Endothelial cell (in vitro differentiated cells): ENCODE data around the gene TSSK3. TPM values are rescaled to one million over a fixed set of nuclear protein-coding genes. Genes with fewer than 3 reads are reported as not detected.

Experiments used
- DNase-seq: peaks from one replicate; pipeline ENCODE4 v3.0.0; 2021; ENCODE audit warnings: low spot score
- H3K27ac Mint-ChIP-seq: one replicate; pipeline ENCODE4 v1.8.0; 2021; ENCODE audit warnings: mixed read lengths, inconsistent platforms; ENCODE audit not compliant: unreplicated experiment
- H3K27me3 Mint-ChIP-seq: one replicate; pipeline ENCODE4 v1.8.0; 2021; ENCODE audit warnings: mild to moderate bottlenecking, moderate library complexity, mixed read lengths, inconsistent platforms; ENCODE audit not compliant: unreplicated experiment
- H3K36me3 Mint-ChIP-seq: one replicate; pipeline ENCODE4 v1.8.0; 2021; ENCODE audit warnings: mild to moderate bottlenecking, low read depth, mixed read lengths, inconsistent platforms; ENCODE audit not compliant: unreplicated experiment
- H3K4me1 Mint-ChIP-seq: one replicate; pipeline ENCODE4 v1.8.0; 2021; ENCODE audit warnings: mild to moderate bottlenecking, mixed read lengths, inconsistent platforms; ENCODE audit not compliant: unreplicated experiment
- H3K4me3 Mint-ChIP-seq: one replicate; pipeline ENCODE4 v1.8.0; 2021; ENCODE audit warnings: mild to moderate bottlenecking, mixed read lengths, inconsistent platforms; ENCODE audit not compliant: unreplicated experiment
- H3K9me3 Mint-ChIP-seq: one replicate; pipeline ENCODE4 v1.8.0; 2021; ENCODE audit warnings: mixed read lengths, inconsistent platforms; ENCODE audit not compliant: unreplicated experiment
- CTCF ChIP-seq: fragments of 200-600 bp; sonication (generic); IDR thresholded peaks from one replicate; pipeline ENCODE4 v1.5.0; 2021; ENCODE audit warnings: antibody characterized with exemption; ENCODE audit not compliant: unreplicated experiment
- total RNA-seq: library from RNA; stranded (reverse); fragmentation: NEBNext Ultra II Directional; extraction: Animal tissue kit (Norgen Biotek cat#: 25700); gene quantifications from one replicate; pipeline ENCODE4 v1.2.1, GENCODE V29; 2021; ENCODE audit not compliant: unreplicated experiment

Gene TSSK3
- total RNA-seq, 1 donor from 2014 or later = 0.67 TPM

GRCh38 chr1:32390904-32391870, 28.8 kb downstream of the TSSK3 start:
- H3K4me3 Mint-ChIP-seq = no peak overlapping the region
- H3K36me3 Mint-ChIP-seq = peaks cover 20% of the 10 kb centered on the region
- H3K27ac Mint-ChIP-seq = no peak overlapping the region

GRCh38 chr1:32392325-32392724, 30.0 kb downstream of the TSSK3 start:
- Mint-ChIP-seq H3K27me3 (peaks cover 2% of the 10 kb centered on the region), H3K27ac (peak overlapping the region; percentile 100), H3K9me3 (no peaks in the 10 kb centered on the region), H3K4me1 (peaks cover 20% of the 10 kb centered on the region), H3K36me3 (peaks cover 15% of the 10 kb centered on the region), H3K4me3 (peak overlapping the region; percentile 66)
- no peak for DNase-seq
- no peak for TF ChIP-seq CTCF

More at GRCh38 chr1:32390904-32391870, 28.8 kb downstream of the TSSK3 start:
- no peak for DNase-seq
- TF ChIP-seq CTCF = no peak
- Mint-ChIP-seq H3K27me3 (peaks cover 2% of the 10 kb centered on the region), H3K4me1 (peaks cover 20% of the 10 kb centered on the region), H3K9me3 (no peaks in the 10 kb centered on the region)

- Mint-ChIP-seq H3K27me3 (peaks cover 2% of the 10 kb centered on the region), H3K4me1 (peaks cover 20% of the 10 kb centered on the region), H3K36me3 (peaks cover 15% of the 10 kb centered on the region), H3K27ac (peak overlapping the region; percentile 100), H3K4me3 (peak overlapping the region; percentile 100), H3K9me3 (no peaks in the 10 kb centered on the region)
- no peak for DNase-seq
- TF ChIP-seq CTCF = no peak
These were observed 30.8 kb downstream of the TSSK3 start for GRCh38 chr1:32393136-32393535.

- no peaks in the 10 kb centered on the region for H3K9me3 Mint-ChIP-seq
- peaks cover 15% of the 10 kb centered on the region for H3K36me3 Mint-ChIP-seq
- TF ChIP-seq CTCF = no peak
- peaks cover 2% of the 10 kb centered on the region for H3K27me3 Mint-ChIP-seq
- peak overlapping the region; percentile 100 for H3K4me3 Mint-ChIP-seq
- DNase-seq = no peak
- peak overlapping the region; percentile 100 for H3K27ac Mint-ChIP-seq
- peaks cover 20% of the 10 kb centered on the region for H3K4me1 Mint-ChIP-seq
These were observed 31.4 kb downstream of the TSSK3 start for GRCh38 chr1:32393832-32394140.
